OCI-LY7 (cell line): ENCODE data around the gene CCDC122.

Experiments
- CTCF ChIP-seq: fragments of 200-600 bp; sonication (generic); conservative IDR thresholded peaks from 2 replicates; pipeline ENCODE4 v1.5.1; 2014; ENCODE audit warnings: mild to moderate bottlenecking, antibody characterized with exemption, low read length, moderate library complexity, mixed read lengths
- EZH2phosphoT487 ChIP-seq: fragments of 200-600 bp; sonication (generic); IDR thresholded peaks from 2 replicates; pipeline ENCODE4 v1.6.1; 2018; ENCODE audit warnings: low read depth, borderline replicate concordance, mild to moderate bottlenecking, mixed run types, antibody characterized with exemption, low read length, moderate library complexity, mixed read lengths

GRCh38 chr13:43816401-43816889, 63.1 kb downstream of the CCDC122 start:
- TF ChIP-seq EZH2phosphoT487 (no peak), CTCF (no peak)
